H1 (cell line): Measurements from ENCODE around the gene CCDC171. TPM values are rescaled to one million over a fixed set of nuclear protein-coding genes. Genes with fewer than 3 reads are reported as not detected.

Experiments used
- CTCF ChIA-PET: fragments of 300-600 bp; sonication (Branson Sonifier 250); formaldehyde crosslinking; loops from one replicate; lab custom pipeline; 2021; ENCODE audit not compliant: partially characterized antibody; lab: Charles Lee
- POLR2A ChIA-PET: fragments of 300-600 bp; sonication (Branson Sonifier 250); formaldehyde crosslinking; loops from one replicate; lab custom pipeline; 2021; ENCODE audit warnings: inconsistent platforms; ENCODE audit not compliant: partially characterized antibody; lab: Charles Lee
- DNase-seq, 2 experiments: peaks; one replicate each; pipeline versions ENCODE4 v3.0.0 to v3.0.0-alpha.2; 2010 to 2022; ENCODE audit warnings: low spot score in 2 of 2, low read depth in 1 of 2, mixed read lengths in 1 of 2
- FAIRE-seq: peaks from 2 replicates; lab custom pipeline; 2011; peaks lifted over from hg19 to GRCh38; lab: Jason Lieb, UNC
- H2AFZ ChIP-seq: 2 replicates; pipeline ENCODE4 v1.8.1; 2012; ENCODE audit warnings: low read length, inconsistent platforms
- H2AK5ac ChIP-seq: 2 replicates; pipeline ENCODE4 v1.6.1; 2013; ENCODE audit warnings: low read depth, low read length
- H2BK120ac ChIP-seq: replicated peaks from 2 replicates; pipeline ENCODE3; 2013; ENCODE audit warnings: low read depth, low read length, inconsistent platforms
- H2BK12ac ChIP-seq: 2 replicates; pipeline ENCODE4 v1.6.1; 2013; ENCODE audit warnings: low read depth, low read length
- H2BK15ac ChIP-seq: 2 replicates; pipeline ENCODE4 v1.6.1; 2013; ENCODE audit warnings: low read length
- H2BK20ac ChIP-seq: 2 replicates; pipeline ENCODE4 v1.6.1; 2013; ENCODE audit warnings: low read length
- H2BK5ac ChIP-seq: 2 replicates; pipeline ENCODE4 v1.6.1; 2013; ENCODE audit warnings: low read depth, low read length
- H3K14ac ChIP-seq: 2 replicates; pipeline ENCODE4 v1.6.1; 2013; ENCODE audit warnings: inconsistent platforms; ENCODE audit not compliant: insufficient read length
- H3K18ac ChIP-seq: 2 replicates; pipeline ENCODE4 v1.6.1; 2013; ENCODE audit warnings: low read length; ENCODE audit errors: extremely low read depth
- H3K23ac ChIP-seq: 2 replicates; pipeline ENCODE4 v1.6.1; 2013; ENCODE audit warnings: inconsistent platforms; ENCODE audit not compliant: insufficient read length
- H3K23me2 ChIP-seq: 2 replicates; pipeline ENCODE4 v1.6.1; 2013; ENCODE audit warnings: low read depth, low read length
- H3K27ac ChIP-seq: 2 replicates; pipeline ENCODE4 v1.6.1; 2011; ENCODE audit warnings: low read depth, low read length, inconsistent platforms
- H3K27me3 ChIP-seq, 4 experiments: replicated peaks in 1 of 4; 1 replicate in 1 of 4; 2 replicates in 3 of 4; pipeline versions ENCODE4 v1.6.1 to v1.8.1; 2011 to 2013; ENCODE audit warnings: low read length in 3 of 4, mild to moderate bottlenecking in 3 of 4, inconsistent platforms in 2 of 4, mixed read lengths in 2 of 4, moderate library complexity in 1 of 4; ENCODE audit not compliant: control insufficient read depth in 3 of 4, insufficient read depth in 3 of 4; ENCODE audit errors: extremely low read depth in 1 of 4
- H3K36me3 ChIP-seq, 4 experiments: 2 replicates each; pipeline versions ENCODE4 v1.6.1 to v1.8.1; 2011 to 2013; ENCODE audit warnings: mild to moderate bottlenecking in 4 of 4, low read length in 3 of 4, moderate library complexity in 2 of 4, control low read depth in 1 of 4, inconsistent platforms in 1 of 4; ENCODE audit not compliant: insufficient read depth in 4 of 4, control insufficient read depth in 2 of 4
- H3K4ac ChIP-seq: replicated peaks from 2 replicates; pipeline ENCODE3; 2013; ENCODE audit warnings: low read length, low read depth, mixed read lengths, inconsistent platforms; ENCODE audit not compliant: insufficient read length
- H3K4me1 ChIP-seq, 4 experiments: replicated peaks in 1 of 4; 1 replicate in 1 of 4; 2 replicates in 3 of 4; pipeline versions ENCODE4 v1.6.1 to v1.8.1; 2011 to 2013; ENCODE audit warnings: low read length in 3 of 4, inconsistent platforms in 2 of 4, mixed read lengths in 1 of 4; ENCODE audit not compliant: insufficient read depth in 4 of 4, control insufficient read depth in 3 of 4
- H3K4me2 ChIP-seq, 2 experiments: 2 replicates each; pipeline versions ENCODE4 v1.6.1 to v1.8.1; 2011 to 2013; ENCODE audit warnings: low read depth in 2 of 2, low read length in 2 of 2, control low read depth in 1 of 2, inconsistent platforms in 1 of 2, mild to moderate bottlenecking in 1 of 2; ENCODE audit not compliant: insufficient read depth in 1 of 2
- H3K4me3 ChIP-seq, 4 experiments: fragments of 200-600, 300-600 bp in 1 of 4; sonication (generic), shearing (Covaris generic), sonication (Bioruptor Twin) in 1 of 4; 2 replicates each; pipeline versions ENCODE4 v1.5.1 to v1.8.1; 2011 to 2016; ENCODE audit warnings: low read length in 4 of 4, low read depth in 3 of 4, control low read depth in 2 of 4, inconsistent platforms in 2 of 4, mild to moderate bottlenecking in 2 of 4, mixed read lengths in 1 of 4, moderate library complexity in 1 of 4; ENCODE audit not compliant: insufficient read depth in 2 of 4; ENCODE audit errors: extremely low read depth in 1 of 4
- H3K56ac ChIP-seq: replicated peaks from 2 replicates; pipeline ENCODE3; 2013; ENCODE audit warnings: low read depth, mild to moderate bottlenecking, mixed read lengths, low read length, inconsistent platforms; ENCODE audit not compliant: insufficient read length
- H3K79me1 ChIP-seq: 2 replicates; pipeline ENCODE4 v1.6.1; 2013; ENCODE audit warnings: low read depth, low read length, control low read depth
- H3K79me2 ChIP-seq, 2 experiments: 2 replicates each; pipeline versions ENCODE4 v1.6.1 to v1.8.1; 2012 to 2013; ENCODE audit warnings: low read length in 2 of 2, mild to moderate bottlenecking in 2 of 2, inconsistent platforms in 1 of 2; ENCODE audit not compliant: insufficient read depth in 2 of 2, control insufficient read depth in 1 of 2
- H3K9ac ChIP-seq, 4 experiments: replicated peaks in 1 of 4; 1 replicate in 1 of 4; 2 replicates in 3 of 4; pipeline versions ENCODE4 v1.6.1 to v1.8.1; 2011 to 2013; ENCODE audit warnings: low read depth in 3 of 4, low read length in 3 of 4, control low read depth in 2 of 4, mild to moderate bottlenecking in 2 of 4, moderate library complexity in 2 of 4, inconsistent platforms in 1 of 4; ENCODE audit errors: extremely low read depth in 1 of 4
- H3K9me3 ChIP-seq, 2 experiments: 2 replicates each; pipeline versions ENCODE4 v1.6.1 to v1.8.1; 2012 to 2013; ENCODE audit warnings: mild to moderate bottlenecking in 2 of 2, moderate library complexity in 2 of 2, control low read depth in 1 of 2, inconsistent platforms in 1 of 2, low read depth in 1 of 2, low read length in 1 of 2, mixed read lengths in 1 of 2; ENCODE audit not compliant: insufficient read depth in 2 of 2
- H4K20me1 ChIP-seq, 2 experiments: replicated peaks in 1 of 2; 2 replicates each; pipeline versions ENCODE3 to v1.8.1; 2011 to 2013; ENCODE audit warnings: inconsistent platforms in 2 of 2, low read length in 2 of 2, mild to moderate bottlenecking in 1 of 2; ENCODE audit not compliant: insufficient read depth in 2 of 2, control insufficient read depth in 1 of 2
- H4K5ac ChIP-seq: 2 replicates; pipeline ENCODE4 v1.6.1; 2013; ENCODE audit warnings: low read length, low read depth, mixed read lengths, inconsistent platforms; ENCODE audit not compliant: insufficient read length
- H4K8ac ChIP-seq: 2 replicates; pipeline ENCODE4 v1.8.0; 2013; ENCODE audit warnings: mild to moderate bottlenecking, moderate library complexity, low read length, inconsistent platforms; ENCODE audit not compliant: insufficient read depth; ENCODE audit errors: extremely low read depth
- H4K91ac ChIP-seq: replicated peaks from 2 replicates; pipeline ENCODE3; 2013; ENCODE audit warnings: low read length, mixed read lengths, inconsistent platforms; ENCODE audit not compliant: insufficient read length
- FOSL1 ChIP-seq: IDR thresholded peaks from 2 replicates; pipeline ENCODE4 v1.6.1; 2011; ENCODE audit warnings: mild to moderate bottlenecking, low read depth, low read length, moderate library complexity; ENCODE audit not compliant: insufficient read depth
- GTF2F1 ChIP-seq: IDR thresholded peaks from 2 replicates; pipeline ENCODE4 v1.6.1; 2012; ENCODE audit warnings: low read depth, low read length, improper control_type of control experiment, borderline replicate concordance
- HDAC6 ChIP-seq: IDR thresholded peaks from one replicate; pipeline ENCODE4 v1.7.1; 2012; ENCODE audit warnings: low read depth, mild to moderate bottlenecking, inconsistent platforms, low read length, moderate library complexity
- JUND ChIP-seq: IDR thresholded peaks from 2 replicates; pipeline ENCODE4 v1.6.1; 2011; ENCODE audit warnings: mild to moderate bottlenecking, improper control_type of control experiment, low read length
- NRF1 ChIP-seq: IDR thresholded peaks from 2 replicates; pipeline ENCODE4 v1.6.1; 2011; ENCODE audit warnings: mild to moderate bottlenecking, low read depth, low read length, improper control_type of control experiment
- POLR2AphosphoS5 ChIP-seq: IDR thresholded peaks from 2 replicates; pipeline ENCODE4 v1.6.1; 2011; ENCODE audit warnings: low read depth, low read length
- POU5F1 ChIP-seq: IDR thresholded peaks from 2 replicates; pipeline ENCODE4 v1.6.1; 2011; ENCODE audit warnings: low read depth, mild to moderate bottlenecking, low read length, moderate library complexity
- RBBP5 ChIP-seq: IDR thresholded peaks from 2 replicates; pipeline ENCODE4 v1.7.1; 2012; ENCODE audit warnings: low read depth, mild to moderate bottlenecking, inconsistent platforms, low read length, moderate library complexity, borderline replicate concordance
- RFX5 ChIP-seq: IDR thresholded peaks from 2 replicates; pipeline ENCODE4 v1.6.1; 2011; ENCODE audit warnings: low read depth, low read length, improper control_type of control experiment, borderline replicate concordance
- RXRA ChIP-seq: IDR thresholded peaks from 2 replicates; pipeline ENCODE4 v1.6.1; 2011; ENCODE audit warnings: low read depth, mild to moderate bottlenecking, low read length, moderate library complexity; ENCODE audit not compliant: insufficient read depth
- SP1 ChIP-seq: IDR thresholded peaks from 2 replicates; pipeline ENCODE4 v1.6.1; 2011; ENCODE audit warnings: low read depth, low read length
- SP4 ChIP-seq: IDR thresholded peaks from 2 replicates; pipeline ENCODE4 v1.6.1; 2012; ENCODE audit warnings: low read length, inconsistent platforms
- TAF7 ChIP-seq: optimal IDR thresholded peaks from 2 replicates; pipeline ENCODE3; 2011; ENCODE audit warnings: low read depth, mild to moderate bottlenecking, inconsistent platforms, low read length, moderate library complexity, borderline replicate concordance
- TCF12 ChIP-seq: IDR thresholded peaks from 2 replicates; pipeline ENCODE4 v1.6.1; 2011; ENCODE audit warnings: low read depth, mild to moderate bottlenecking, low read length
- TEAD4 ChIP-seq: IDR thresholded peaks from 2 replicates; pipeline ENCODE4 v1.6.1; 2012; ENCODE audit warnings: low read depth, low read length, inconsistent platforms, mixed read lengths
- WGBS, 2 experiments: shearing (Covaris generic) in 1 of 2; methylation state at CpG; one replicate each; pipeline versions ENCODE4 v1.1.6 to v1.1.7; 2013 to 2015; ENCODE audit warnings: low lambda C conversion rate in 2 of 2, mixed read lengths in 2 of 2, inconsistent platforms in 1 of 2, low coverage in 1 of 2, missing lambda C conversion rate in 1 of 2; ENCODE audit not compliant: insufficient replicate concordance in 2 of 2, insufficient coverage in 1 of 2, insufficient read length in 1 of 2; ENCODE audit errors: extremely low coverage in 1 of 2, missing lambda C conversion rate in 1 of 2; 5-methylcytosine and 5-hydroxymethylcytosine counted together
- polyA plus RNA-seq, 7 experiments: library from polyadenylated mRNA; depleted of rRNA in 3 of 7; stranded (reverse) in 5 of 7; unstranded in 2 of 7; fragments of >200 nt in 5 of 7; fragments of 200-250 nt in 2 of 7; gene quantifications; 1 replicate in 5 of 7; 2 replicates in 1 of 7; 4 replicates in 1 of 7; pipeline versions ENCODE4 v1.2.1 to v1.2.3, GENCODE V29; 2011 to 2013; ENCODE audit warnings: missing spikeins in 2 of 7, mixed read lengths in 2 of 7
- total RNA-seq: library from RNA; stranded (reverse); fragmentation: NEBNext Ultra II Directional; extraction: Animal tissue kit (Norgen Biotek cat#: 25700); gene quantifications from 2 replicates; pipeline ENCODE4 v1.2.1, GENCODE V29; 2021

The CCDC171 gene
- total and polyA plus RNA-seq, 2 of the 8 experiments (the other 6 are each of a cell fraction or from before 2014, with no cell fraction given): 0.83 to 2.3 TPM

- Histone ChIP-seq H4K5ac (no peak overlapping the region), H2AFZ (no peak overlapping the region), H3K18ac (no peak overlapping the region), H2AK5ac (no peak overlapping the region), H2BK5ac (no peak overlapping the region), H2BK120ac (no peak overlapping the region), H3K56ac (no peak overlapping the region), H3K27ac (no peak overlapping the region), H3K4me2 (no peak overlapping the region), H3K23me2 (no peaks in the 10 kb centered on the region), H3K79me1 (no peaks in the 10 kb centered on the region), H3K79me2 (no peaks in the 10 kb centered on the region), H3K4me1 (no peaks in the 10 kb centered on the region), H2BK20ac (no peak overlapping the region), H3K9ac (no peak overlapping the region), H3K4me3 (no peak overlapping the region), H3K4ac (no peak overlapping the region), H2BK15ac (no peak overlapping the region), H3K36me3 (no peaks in the 10 kb centered on the region), H3K9me3 (no peaks in the 10 kb centered on the region), H2BK12ac (no peak overlapping the region), H3K27me3 (no peaks in the 10 kb centered on the region), H3K14ac (no peak overlapping the region), H4K91ac (no peak overlapping the region), H3K23ac (no peak overlapping the region), H4K8ac (no peak overlapping the region), H4K20me1 (no peaks in the 10 kb centered on the region)
- no peak for DNase-seq
- POLR2A ChIA-PET: no interaction called here
- TF ChIP-seq RXRA (no peak), POU5F1 (no peak), RFX5 (no peak), FOSL1 (no peak), SP1 (no peak), TAF7 (no peak), JUND (no peak), TEAD4 (no peak), NRF1 (no peak), RBBP5 (no peak), HDAC6 (no peak), GTF2F1 (no peak), SP4 (no peak), TCF12 (no peak), POLR2AphosphoS5 (no peak)
- no peak for FAIRE-seq
- 89% methylated on average over 1 of the region's 1 CpG; no CpG with 5 or more reads in 1 of the 2 experiments for WGBS, 2 experiments
- CTCF ChIA-PET: no interaction called here
These were observed 336.7 kb downstream of the CCDC171 start for GRCh38 chr9:15889555-15889954.
